ENCODE measurements around the gene SLC4A4. TPM values are rescaled to one million over a fixed set of nuclear protein-coding genes. Genes with fewer than 3 reads are reported as not detected.

The SLC4A4 gene
- under 0.01 TPM in 2 replicates for total RNA-seq

GRCh38 chr4:71338846-71339593 lies at the start of gene SLC4A4:
Gene SLC4A4, plus strand, starts transcription at chr4:71339020.

Data from bladder microvascular endothelial cell (primary cell).